ENCODE measurements around the gene MECP2.
A peak's percentile ranks its signal among the peaks of the same experiment; 100 is the strongest.

Gene MECP2

GRCh38 chrX:154051201-154051810 is 46.2 kb downstream of the MECP2 start:
- no peak overlapping the region for H3K4me3 ChIP-seq (ENCODE audit: low read depth, low read length)
- TF ChIP-seq, protein P1, sequence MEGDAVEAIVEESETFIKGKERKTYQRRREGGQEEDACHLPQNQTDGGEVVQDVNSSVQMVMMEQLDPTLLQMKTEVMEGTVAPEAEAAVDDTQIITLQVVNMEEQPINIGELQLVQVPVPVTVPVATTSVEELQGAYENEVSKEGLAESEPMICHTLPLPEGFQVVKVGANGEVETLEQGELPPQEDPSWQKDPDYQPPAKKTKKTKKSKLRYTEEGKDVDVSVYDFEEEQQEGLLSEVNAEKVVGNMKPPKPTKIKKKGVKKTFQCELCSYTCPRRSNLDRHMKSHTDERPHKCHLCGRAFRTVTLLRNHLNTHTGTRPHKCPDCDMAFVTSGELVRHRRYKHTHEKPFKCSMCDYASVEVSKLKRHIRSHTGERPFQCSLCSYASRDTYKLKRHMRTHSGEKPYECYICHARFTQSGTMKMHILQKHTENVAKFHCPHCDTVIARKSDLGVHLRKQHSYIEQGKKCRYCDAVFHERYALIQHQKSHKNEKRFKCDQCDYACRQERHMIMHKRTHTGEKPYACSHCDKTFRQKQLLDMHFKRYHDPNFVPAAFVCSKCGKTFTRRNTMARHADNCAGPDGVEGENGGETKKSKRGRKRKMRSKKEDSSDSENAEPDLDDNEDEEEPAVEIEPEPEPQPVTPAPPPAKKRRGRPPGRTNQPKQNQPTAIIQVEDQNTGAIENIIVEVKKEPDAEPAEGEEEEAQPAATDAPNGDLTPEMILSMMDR (IDR thresholded peaks at IDR 0.05; ENCODE audit: borderline replicate concordance, insufficient read depth, low read depth, low read length) = peak; percentile 75

- TF ChIP-seq, protein P1 (IDR thresholded peaks at IDR 0.05; ENCODE audit: borderline replicate concordance, insufficient read depth, low read depth, low read length) = no peak
These were observed 47.4 kb downstream of the MECP2 start for GRCh38 chrX:154050113-154050495.

DNA sequence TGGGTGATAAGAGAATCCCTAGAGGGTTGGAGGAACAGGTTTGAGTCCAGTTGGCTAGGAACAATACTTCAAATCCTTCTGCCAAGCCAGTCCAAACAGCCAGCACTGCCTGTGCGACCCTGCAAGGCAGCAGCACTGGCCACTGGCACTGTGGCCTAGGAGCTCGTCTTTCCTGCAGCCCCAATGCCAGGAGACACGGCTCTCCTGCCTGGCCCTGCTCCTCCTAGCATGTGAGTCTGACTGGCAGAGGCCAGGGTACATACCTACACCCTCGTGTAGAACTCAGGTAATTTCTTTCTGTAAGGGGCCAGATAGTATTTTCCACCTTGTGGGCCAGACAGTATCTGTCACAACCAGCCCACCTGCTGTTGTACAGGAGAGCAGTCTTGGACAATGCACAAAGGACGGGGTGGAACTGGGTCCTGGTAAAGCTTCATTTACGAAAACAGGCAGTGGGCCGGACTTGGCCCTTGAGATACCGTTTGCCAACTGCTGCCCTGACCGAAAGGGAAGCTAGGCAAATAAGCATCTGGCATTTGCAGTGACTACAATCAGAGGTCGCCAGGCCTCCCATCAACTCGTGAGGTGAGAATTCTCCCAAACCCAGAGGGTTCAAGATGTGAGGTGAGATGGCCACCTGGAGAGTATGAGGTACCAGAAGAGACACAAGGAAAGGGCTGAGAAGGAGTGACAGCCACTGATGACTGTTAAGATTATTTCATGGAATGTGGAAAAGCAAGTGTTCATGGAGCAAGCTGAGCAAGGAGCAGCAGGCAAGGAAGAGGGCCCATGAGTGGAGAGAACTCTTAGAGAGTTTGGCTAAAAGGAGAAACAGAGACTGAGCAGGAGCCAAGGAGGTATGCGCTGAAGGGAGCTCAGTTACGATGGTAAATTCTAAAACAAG is 48.1 kb downstream of the MECP2 start:
- TF ChIP-seq, protein P1 (IDR thresholded peaks at IDR 0.05; ENCODE audit: borderline replicate concordance, insufficient read depth, low read depth, low read length) = no peak
- no peak overlapping the region for H3K4me3 ChIP-seq (ENCODE audit: low read depth, low read length)

More at GRCh38 chrX:154050113-154050495, 47.4 kb downstream of the MECP2 start:
- H3K4me3 ChIP-seq (ENCODE audit: low read depth, low read length) = no peak overlapping the region

- no peak overlapping the region for H3K4me3 ChIP-seq (ENCODE audit: low read depth, low read length)
- TF ChIP-seq, protein P1 (IDR thresholded peaks at IDR 0.05; ENCODE audit: borderline replicate concordance, insufficient read depth, low read depth, low read length) = no peak
These were observed 49.1 kb downstream of the MECP2 start for GRCh38 chrX:154048398-154048797.

GRCh38 chrX:154046940-154047610 is 50.4 kb downstream of the MECP2 start:
- TF ChIP-seq, protein P1 (IDR thresholded peaks at IDR 0.05; ENCODE audit: borderline replicate concordance, insufficient read depth, low read depth, low read length) = no peak

GRCh38 chrX:154046031-154046781 is 51.3 kb downstream of the MECP2 start:
- TF ChIP-seq, protein P1 (IDR thresholded peaks at IDR 0.05; ENCODE audit: borderline replicate concordance, insufficient read depth, low read depth, low read length) = no peak
- H3K4me3 ChIP-seq (ENCODE audit: low read depth, low read length) = no peak overlapping the region

More at GRCh38 chrX:154046940-154047610, 50.4 kb downstream of the MECP2 start:
- H3K4me3 ChIP-seq (ENCODE audit: low read depth, low read length) = no peak overlapping the region
